NCI-H2171 treated with DMSO at 0.1 percent for 48 hours (cell line): Measurements from ENCODE around the gene ZSWIM2.
"Not testable (repeated sequence)": the region's sequence is repeated elsewhere in the genome, so short reads cannot be mapped to it uniquely, and the experiment has no call there.

Source experiments
- DNase-seq: peaks from one replicate; lab custom pipeline; 2025; lab: John Stamatoyannopoulos, UW

ZSWIM2 gene, protein sequence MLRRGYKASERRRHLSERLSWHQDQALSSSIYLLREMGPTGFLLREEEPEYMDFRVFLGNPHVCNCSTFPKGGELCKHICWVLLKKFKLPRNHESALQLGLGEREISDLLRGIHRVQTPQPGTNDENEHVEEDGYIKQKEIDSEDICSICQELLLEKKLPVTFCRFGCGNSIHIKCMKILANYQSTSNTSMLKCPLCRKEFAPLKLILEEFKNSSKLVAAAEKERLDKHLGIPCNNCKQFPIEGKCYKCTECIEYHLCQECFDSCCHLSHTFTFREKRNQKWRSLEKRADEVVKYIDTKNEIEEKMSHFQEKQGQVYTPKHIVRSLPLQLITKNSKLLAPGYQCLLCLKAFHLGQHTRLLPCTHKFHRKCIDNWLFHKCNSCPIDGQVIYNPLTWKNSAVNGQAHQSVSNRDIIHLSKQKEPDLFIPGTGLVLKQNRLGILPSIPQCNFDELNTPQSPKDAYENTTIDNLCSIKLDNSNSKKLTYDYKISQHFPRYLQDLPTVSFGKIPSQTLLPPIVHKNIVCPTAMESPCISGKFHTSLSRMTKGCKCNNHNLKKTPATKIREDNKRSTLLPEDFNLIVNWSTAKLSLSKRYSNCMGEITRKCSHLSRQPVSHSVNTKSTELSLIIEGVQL

GRCh38 chr2:186848873-186849578, at the start of gene ZSWIM2:
Gene ZSWIM2 (minus strand): TSS chr2:186849170. CDS start chr2:186849130, 40 bp downstream.
- DNase-seq = peak; percentile 89

- DNase-seq = not testable (repeated sequence)
These were observed 47.2 kb upstream of the ZSWIM2 start for GRCh38 chr2:186896220-186896619.

GRCh38 chr2:186895451-186895850, 46.5 kb upstream of the ZSWIM2 start:
- no peak for DNase-seq

- no peak for DNase-seq
These were observed 45.5 kb upstream of the ZSWIM2 start for GRCh38 chr2:186894478-186894877.

GRCh38 chr2:186892821-186893220, 43.9 kb upstream of the ZSWIM2 start:
- DNase-seq = no peak

GRCh38 chr2:186891185-186891621, 42.2 kb upstream of the ZSWIM2 start:
- DNase-seq = no peak

DNA sequence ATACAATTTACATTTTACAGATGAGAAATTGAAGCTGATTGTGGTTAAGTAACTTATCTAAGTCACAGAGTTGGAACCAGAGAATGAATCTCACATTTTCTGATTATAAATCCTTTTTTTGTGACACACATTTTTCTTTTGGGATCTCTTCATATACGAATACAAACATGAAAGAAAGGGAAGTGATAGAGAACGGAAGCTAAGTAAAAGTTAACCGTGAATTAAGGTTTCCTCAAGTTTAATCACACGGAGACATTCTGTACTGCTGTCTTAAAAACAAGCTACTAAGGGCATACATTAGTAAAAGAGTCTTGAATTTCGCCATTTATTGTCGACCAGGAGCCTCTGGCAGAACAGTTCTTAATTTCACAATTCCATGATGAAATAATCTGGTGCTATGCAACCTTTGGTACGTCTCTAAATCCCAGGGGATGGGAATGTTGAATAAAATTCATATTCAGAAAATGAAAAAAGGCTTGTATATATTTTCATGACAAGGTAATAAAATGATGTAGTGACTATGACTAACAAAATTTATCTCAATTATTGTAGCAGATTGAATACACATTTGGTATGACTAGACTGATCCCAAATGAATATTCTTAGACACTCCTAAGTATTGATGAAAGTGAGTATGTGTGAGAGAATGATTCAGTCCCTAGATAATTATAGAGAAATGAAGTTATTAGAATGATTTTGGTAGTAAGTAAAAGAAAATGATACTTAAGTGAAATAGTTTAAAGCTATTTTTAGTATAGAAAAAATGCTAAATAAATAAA, 40.3 kb upstream of the ZSWIM2 start:
- no peak for DNase-seq

GRCh38 chr2:186887107-186888090, 38.4 kb upstream of the ZSWIM2 start:
- peak; percentile 25 for DNase-seq

- DNase-seq = no peak
These were observed 35.6 kb upstream of the ZSWIM2 start for GRCh38 chr2:186884587-186884986.

GRCh38 chr2:186883666-186884065, 34.7 kb upstream of the ZSWIM2 start:
- no peak for DNase-seq

DNA sequence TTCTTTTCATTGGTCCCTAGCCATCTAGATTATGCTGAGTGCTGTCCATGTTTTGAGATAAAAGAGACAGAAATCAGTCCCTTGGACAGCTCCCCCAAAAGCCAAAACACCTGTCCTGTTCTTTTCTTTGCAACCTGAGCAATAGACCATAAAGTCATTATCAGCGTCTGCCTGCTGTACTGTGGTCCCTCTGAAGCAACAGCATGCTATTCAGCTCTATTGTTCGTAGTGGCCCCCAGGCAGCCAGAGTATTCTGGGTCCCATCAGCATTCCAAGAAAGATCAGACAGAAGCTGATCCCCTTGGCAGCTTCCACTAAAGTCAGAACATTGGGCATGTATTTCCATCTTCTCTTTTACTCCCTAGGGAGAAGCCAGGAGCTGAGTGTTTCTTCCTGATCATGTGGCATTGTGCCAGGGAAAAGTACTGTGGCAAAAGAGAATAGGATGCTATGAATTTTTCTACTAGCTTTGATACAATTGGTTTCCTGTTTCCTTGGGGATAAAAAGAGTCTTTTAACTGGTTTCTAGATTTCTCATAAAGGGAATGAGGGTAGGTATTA, 33.6 kb upstream of the ZSWIM2 start:
- peak; percentile 87 for DNase-seq

GRCh38 chr2:186881660-186882059, 32.7 kb upstream of the ZSWIM2 start:
- DNase-seq = no peak

GRCh38 chr2:186879312-186879711, 30.3 kb upstream of the ZSWIM2 start:
- DNase-seq = no peak

- DNase-seq = no peak
These were observed 25.7 kb upstream of the ZSWIM2 start for GRCh38 chr2:186874713-186875112.

GRCh38 chr2:186871881-186872280, 22.9 kb upstream of the ZSWIM2 start:
- DNase-seq = no peak

GRCh38 chr2:186868344-186868743, 19.4 kb upstream of the ZSWIM2 start:
- DNase-seq = peak; percentile 70

- DNase-seq = peak; percentile 92
These were observed 14.1 kb upstream of the ZSWIM2 start for GRCh38 chr2:186862869-186863709.

DNA sequence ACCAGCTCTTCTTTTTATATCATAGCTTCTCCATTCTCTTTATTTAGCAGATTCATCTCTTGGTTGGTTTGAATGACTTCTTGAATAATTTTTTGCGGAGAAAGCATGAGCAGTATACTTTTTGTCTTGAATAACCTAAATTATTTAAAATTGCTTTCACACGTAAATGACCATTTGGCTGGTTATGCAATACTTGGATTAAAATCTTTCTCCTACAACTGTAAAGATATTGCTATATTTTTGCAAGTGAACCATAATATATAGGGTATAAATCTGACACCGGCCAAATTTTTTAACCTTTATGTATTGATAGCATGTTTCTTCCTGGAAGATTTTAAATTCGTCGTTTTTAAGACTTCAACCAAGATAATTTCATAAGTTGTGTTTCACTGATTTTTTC, 6.2 kb upstream of the ZSWIM2 start:
- DNase-seq = no peak

- DNase-seq = no peak
These were observed 5.0 kb upstream of the ZSWIM2 start for GRCh38 chr2:186853951-186854350.
